Effector CD4-positive, alpha-beta T cell (primary cell): ENCODE measurements around the gene HUNK.
"Not testable (repeated sequence)": the region's sequence is repeated elsewhere in the genome, so short reads cannot be mapped to it uniquely, and the experiment has no call there.

Source experiments
- DNase-seq: peaks from one replicate; pipeline ENCODE4 v3.0.0-alpha.2; 2020

The HUNK gene

DNA sequence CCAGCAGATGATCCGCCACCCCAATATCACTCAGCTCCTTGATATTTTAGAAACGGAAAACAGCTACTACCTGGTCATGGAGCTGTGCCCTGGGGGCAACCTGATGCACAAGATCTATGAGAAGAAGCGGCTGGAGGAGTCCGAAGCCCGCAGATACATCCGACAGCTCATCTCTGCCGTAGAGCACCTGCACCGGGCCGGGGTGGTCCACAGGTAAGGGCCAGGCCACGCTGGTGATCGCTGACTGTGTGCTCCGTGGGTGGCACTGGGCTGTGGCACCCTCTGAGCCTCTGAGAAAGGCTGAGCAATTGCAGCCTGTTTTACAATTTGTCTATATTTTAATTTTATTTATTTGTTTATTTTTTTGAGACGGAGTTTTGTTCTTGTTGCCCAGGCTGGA lies 51.7 kb downstream of the HUNK start:
- DNase-seq, result no peak

DNA sequence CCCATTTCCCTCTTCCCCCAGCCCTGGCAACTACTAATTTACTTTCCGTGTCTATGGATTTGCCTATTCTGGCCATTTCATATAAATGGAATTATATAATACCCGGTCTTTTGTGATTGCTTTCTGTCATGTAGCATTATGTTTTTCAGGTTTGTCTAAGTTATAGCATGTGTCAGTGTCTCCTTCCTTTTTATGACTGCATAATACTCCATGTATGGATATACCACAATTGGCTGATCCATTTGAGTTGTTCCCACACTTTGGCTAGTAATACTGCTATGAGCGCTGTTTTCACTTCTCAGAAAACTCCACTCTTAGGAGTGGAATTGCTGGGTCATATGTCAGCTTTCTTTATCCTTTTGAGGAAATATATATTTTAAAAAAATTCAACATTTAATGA lies 53.7 kb downstream of the HUNK start:
- no peak for DNase-seq

DNA sequence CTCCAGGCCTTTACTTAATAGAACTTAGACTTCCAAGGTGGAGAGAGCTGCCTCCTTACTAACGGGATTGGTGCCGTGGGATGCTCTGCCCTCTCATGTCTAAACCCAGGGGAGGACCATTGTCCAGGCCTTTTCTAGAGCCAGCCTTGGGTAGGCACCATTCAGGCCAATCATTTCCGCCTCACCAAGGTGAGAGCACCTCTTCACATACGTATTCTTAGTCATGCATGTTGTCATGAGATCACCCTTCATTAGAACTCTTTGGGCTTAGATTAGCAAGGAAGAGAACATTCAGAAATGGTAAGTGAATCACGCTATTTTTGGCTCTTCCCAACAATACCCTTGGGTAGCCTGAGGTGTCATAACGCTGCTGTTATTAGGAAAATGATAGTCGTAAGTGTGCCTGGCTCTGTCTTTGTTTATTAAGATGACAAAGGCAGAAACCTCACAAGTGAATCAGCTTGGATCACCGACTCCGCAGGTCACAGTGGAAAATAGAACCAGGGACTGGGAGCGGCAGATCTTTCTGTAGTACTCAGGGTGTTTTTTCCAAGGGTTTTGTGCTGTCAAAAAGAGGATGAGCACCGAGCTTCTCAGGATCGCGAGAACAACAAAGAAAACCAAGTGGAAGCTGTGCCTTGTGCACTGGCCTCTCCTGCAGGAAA lies 55.0 kb downstream of the HUNK start:
- DNase-seq, result no peak

DNA sequence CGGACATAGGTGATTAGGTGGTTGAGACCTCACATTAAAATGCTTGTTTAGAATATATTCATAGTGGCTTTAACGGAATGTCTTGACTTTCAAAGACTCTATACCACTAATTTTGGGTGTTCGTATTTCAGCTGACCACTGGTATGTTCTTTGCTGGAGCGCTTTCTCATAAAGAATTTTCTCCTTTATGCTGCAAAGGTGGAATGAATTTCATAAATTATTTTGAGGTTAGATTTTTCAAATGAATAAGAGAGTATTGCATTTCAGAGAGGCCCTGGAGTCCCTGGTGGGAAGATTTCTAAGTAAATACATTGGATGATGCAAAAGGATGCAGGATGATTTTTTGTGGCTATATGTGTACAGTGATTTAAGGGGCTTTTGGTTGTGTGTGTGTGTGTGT lies 55.8 kb downstream of the HUNK start:
- no peak for DNase-seq

DNA sequence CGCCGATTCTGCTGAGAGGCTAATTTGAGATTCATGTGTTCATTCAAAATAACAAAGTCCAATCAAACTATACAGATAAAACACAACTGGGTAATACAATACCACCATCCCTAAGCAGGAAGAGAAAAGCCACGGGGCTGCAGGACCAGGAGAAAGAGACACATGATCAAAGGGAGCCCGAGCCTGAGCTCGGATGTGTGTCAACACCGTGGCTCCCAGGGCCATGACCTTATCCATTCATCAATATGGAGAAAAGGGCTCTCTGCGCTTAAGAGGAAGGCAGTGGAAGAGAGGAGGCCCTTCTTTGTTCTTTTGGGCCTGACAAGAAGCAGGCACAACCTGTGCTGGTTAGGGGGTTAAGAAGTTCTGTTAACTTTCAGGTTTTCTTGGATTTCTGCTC lies 56.7 kb downstream of the HUNK start:
- DNase-seq, result no peak

DNA sequence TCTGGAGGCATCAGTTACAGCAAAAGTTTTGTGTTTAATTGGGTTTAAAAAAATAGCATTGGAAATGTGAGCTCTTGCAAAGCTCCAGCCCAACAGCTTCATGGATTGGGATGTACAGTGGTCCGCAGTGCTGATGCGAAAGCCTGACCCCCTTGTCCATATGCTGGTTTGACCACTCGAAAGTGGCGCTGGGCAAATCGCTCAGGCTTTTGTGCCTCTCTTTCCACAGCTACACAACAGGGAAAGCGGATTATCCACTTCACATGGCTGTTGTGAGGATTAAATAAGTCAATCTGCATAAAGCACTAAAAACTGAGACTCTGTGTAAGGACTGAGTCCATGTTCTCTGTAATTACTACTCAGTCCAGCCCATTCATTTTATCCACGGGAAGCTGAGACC lies 57.2 kb downstream of the HUNK start:
- no peak for DNase-seq

DNA sequence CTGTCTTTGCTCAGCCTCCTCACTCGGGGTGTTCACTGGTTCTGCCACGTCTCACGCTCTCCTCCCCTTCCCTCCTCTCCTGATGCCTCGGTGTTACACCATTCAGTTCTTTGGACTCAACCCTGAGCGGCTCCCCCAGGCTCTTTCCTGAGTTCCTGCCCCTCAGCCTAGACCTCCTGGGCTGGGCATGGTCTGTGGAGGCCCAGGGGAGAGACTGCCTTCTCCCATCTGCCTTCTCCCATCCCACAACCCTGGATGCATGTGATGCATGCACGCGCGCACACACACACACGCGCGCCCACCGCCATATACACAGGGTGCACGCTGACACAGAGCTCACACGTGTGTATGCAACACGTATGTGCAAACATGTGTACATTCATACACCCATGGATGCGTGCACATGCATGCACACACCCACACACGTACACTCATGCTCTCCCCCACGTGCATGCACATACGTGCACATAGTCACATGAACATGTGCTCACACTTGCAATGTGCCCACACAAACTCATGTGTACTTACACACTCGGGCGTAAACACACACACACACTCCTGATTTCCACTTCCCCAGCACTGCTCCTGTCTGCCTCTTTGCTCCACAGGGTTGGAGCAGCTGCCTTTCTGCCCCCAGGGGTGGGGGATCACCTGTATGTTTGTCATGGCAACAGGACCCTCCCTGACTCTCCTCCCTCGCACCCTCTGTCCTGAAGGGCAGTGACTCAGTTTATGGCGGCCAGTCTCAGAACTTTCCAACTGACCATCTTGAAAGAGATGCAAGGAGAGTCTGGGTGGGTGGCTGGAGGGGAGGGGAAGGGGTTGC lies 59.0 kb downstream of the HUNK start:
- DNase-seq, result no peak

DNA sequence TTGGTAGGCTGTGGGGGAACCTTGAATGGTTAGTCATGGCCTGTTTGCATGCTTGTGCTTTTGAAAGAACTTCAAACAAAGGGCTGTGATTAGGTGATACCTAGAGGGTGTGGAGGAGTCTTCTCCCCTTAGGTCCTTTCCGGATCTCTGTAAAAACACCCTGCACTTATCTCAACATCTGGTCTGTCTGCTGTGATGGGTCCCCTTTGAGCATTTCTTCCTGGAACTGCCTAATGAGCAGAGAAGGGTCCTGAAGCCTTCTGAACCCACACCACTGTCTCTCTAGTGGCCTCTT lies 59.6 kb downstream of the HUNK start:
- no peak for DNase-seq

DNA sequence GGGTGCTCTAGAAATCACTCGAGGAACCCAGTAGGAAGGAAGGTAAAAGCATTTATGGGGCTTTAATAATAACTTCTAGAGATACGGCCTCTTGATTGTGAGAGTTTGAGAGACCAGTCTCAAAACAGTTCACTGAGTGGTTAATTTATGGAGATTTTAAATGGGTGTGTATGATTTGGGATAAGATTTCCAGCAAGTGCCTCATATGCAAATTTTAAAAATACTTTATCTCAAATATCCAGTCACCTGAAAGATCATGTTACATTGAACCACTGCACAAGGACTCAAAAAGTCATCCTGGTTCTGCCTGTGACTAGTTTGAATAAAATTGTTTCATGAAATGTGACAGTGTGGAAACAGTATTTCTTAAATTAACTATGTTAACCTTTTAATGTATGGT lies 64.5 kb downstream of the HUNK start:
- DNase-seq, result no peak

DNA sequence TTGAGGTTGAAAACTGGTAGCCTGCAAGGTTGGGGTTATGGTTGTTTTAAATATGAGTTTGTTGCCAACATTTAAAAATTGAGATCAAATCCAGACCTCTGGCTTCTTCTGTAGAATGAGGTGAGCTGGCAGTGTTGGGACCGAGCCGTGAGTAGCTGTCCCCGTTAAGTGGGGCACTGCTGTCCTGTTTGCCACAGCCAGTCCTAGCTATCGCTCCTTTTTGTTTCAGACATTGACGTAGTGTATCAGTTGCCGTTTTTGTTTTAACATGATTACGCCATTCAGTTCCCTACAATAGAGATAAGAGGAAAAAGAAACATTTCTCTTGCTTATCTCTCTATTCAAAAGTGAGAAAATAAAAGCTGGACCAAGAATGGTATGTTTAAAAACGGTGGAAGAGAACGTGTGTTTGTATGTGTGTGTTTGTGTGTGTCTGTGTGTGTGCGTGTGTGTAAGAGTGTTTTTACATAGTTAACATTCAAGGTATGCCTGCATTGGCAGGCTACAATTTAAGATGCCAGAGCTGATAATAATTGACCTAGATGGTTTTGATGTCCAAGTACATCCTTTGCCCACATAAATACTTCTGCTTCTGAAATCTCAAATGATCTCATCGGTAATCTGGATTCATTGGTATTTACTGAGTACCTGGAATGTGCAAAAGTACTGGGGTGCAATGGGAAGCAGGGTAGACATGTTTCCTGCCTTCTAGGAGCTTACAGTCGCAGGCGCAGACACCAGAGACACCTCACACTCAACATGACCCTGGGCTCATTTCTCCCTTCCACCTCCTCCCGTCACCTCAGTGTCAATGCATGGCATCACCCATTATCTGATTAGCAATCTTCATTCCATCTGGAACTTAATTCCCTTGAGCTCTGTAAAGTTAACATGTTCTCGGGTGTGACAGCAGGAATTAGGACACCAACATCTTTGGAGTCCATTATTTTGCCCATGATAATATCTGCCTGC lies 65.8 kb downstream of the HUNK start:
- DNase-seq, result no peak

DNA sequence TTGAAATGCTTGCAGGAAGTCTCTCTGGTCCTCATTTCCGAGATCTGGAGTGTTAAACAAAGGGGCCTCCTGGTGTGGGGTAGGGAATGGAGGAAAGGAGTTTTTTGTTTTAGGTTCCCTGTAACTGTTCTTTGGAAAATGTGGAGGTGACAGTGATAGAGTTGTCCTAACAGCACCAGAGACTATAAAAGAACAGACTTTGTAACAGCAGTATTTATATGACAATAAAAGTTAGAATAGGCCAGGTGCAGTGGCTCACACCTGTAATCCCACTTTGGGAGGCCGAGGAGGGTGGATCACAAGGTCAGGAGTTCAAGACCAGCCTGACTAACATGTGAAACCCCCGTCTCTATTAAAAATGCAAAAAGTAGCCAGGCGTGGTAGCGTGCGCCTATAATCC lies 68.9 kb downstream of the HUNK start:
- DNase-seq, result no peak

DNA sequence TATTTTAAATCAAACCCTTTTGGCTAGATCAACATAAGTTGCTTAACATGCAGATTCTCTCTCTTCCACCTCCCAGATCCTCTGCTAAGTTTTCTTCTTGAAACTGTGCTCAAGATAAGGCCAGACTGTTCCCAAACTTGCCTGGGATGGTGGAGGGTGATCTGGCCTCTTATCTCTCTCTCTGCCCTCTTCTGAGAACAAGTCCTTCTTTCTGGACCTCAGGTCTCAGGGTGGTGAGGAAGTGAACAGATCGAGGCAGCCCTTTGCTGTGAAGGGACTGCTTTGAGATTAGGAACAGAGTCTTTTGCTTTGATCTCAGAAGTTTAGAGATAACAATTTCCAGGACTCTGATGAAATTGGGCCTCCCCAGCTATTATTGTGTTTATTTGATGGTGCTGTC lies 70.7 kb downstream of the HUNK start:
- DNase-seq, result no peak

DNA sequence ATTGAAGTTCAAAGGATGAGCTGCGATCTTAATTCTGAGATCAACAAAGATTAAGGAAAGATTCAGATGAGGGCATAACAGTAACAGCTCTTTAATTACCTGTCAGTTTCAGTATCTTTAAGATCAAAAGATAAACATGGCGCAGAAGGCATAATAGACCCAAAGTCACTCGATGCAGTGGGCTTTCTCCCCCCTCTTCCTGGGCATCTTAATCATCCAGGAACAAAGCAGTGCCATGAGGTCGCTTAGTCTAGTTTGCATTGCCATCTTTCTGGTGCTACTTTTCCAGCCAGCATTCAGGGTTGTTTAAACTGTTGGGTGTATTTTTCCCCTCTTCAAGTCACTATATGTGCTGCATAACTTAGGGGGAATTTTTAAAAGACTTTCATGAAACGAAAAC lies 72.3 kb downstream of the HUNK start:
- DNase-seq, result no peak

DNA sequence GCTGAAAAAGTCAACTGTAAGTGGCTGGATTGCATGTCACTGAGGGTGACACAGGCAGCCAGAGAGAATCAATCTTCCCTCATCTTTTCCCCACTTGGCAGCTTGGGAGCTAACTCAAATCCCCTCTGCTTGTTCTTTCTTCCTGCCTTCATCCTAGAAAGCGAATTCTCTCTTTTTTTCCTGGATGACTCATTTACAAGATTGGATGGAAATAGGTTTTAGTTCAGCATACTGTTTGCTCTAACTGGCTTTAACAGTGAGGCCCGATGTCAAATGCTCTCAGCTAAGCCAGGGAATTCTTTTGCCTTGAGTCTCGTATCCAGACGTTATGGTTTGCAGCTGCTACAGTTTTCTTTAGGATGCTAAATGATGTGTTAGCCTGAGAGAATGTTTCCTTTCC lies 72.7 kb downstream of the HUNK start:
- no peak for DNase-seq

DNA sequence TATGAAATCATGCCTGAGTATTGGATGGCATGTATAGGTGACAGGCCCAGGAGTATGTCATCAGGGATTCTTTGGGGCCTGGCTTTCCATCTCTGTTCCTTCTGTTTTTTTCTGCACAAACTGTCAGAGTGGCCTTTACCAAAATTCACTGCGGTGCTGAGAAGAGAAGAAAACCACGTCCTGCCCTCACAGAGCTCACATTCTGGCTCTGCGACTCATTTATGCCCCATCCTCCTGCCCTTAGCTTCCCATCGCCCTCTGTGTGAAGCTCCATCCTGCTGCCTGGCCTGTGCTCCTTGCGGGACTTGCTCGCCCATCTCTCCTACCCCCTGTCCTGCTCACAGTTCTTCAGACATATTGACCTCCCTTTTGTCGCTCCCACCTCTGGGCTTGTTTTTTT lies 73.4 kb downstream of the HUNK start:
- no peak for DNase-seq

DNA sequence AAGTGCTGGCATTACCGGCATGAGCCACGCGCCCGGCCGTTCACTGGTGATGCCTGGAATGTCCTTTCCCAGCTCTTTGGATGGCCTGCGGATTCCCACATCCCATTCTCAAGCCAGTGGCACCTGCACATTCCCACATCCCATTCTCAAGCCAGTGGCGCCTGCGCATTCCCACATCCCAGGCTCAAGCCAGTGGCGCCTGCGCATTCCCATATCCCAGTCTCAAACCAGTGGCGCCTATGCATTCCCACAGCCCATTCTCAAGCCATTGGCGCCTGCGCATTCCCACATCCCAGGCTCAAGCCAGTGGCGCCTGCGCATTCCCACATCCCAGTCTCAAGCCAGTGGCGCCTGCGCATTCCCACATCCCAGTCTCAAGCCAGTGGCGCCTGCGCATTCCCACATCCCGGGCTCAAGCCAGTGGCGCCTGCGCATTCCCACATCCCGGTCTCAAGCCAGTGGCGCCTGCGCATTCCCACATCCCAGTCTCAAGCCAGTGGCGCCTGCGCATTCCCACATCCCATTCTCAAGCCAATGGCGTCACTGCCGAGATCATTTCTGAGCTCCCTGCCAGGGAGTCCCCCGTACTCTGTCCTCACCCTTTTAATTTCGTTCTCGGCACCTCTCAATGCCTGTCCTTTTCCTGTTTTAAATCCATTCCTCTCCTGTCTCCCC lies 74.2 kb downstream of the HUNK start:
- not testable (repeated sequence) for DNase-seq

DNA sequence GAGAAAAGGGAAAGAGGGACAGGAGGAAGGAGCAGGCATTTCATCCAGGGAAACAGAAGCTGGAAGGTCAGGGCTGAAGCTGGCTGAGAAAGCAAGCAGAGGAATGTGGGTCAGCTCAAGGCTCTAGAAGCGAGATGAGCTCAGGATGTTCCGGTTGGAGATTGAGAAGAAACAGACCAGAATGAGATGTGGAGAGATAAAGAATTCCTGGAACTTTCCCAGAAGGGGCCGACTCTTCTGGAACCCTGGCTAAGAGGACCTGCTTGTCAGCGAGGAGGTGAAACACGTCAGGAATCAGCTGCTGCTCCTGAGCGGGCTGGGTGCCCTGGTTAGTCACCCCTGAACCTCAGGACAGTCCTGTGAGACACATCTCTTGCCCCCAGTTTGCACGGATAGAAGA lies 75.9 kb downstream of the HUNK start:
- no peak for DNase-seq

DNA sequence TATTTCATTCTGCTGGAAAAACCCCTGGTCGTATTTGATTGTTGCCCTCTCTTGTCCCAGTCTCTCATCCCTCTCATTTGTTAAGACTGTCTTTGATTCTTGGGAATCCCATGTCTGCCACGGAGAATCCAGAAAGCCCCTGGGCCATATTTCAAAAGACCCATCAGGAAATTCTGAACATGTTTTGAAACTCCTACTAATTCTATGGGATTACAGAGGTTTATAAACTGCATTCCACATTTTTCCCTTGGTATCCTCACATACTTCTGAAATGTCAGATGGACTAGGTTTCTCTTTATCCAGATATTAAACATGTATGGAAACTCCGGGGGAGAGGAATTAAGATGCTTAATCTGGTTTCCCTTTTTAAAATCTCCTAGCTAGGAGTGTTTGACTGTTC lies 80.0 kb downstream of the HUNK start:
- DNase-seq, result no peak

DNA sequence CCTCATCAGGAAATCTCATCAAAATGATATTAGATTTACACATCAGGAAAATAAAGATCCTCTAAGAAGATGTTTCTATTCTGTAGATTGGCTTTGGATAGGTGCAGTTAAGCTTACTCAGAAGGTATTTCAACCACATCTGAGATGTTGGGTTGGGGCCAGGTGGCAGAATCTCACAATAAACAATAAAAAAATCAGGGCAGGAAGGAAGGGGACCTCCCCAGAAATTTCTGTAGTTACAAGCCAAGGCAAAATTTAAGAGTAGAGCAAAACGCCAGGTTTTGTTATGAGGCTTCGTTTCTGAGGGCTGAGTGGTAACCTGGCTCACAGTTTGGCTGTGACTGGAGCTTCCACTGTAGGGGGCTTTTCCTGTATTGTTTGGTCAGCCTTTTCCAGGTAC lies 84.8 kb downstream of the HUNK start:
- no peak for DNase-seq

DNA sequence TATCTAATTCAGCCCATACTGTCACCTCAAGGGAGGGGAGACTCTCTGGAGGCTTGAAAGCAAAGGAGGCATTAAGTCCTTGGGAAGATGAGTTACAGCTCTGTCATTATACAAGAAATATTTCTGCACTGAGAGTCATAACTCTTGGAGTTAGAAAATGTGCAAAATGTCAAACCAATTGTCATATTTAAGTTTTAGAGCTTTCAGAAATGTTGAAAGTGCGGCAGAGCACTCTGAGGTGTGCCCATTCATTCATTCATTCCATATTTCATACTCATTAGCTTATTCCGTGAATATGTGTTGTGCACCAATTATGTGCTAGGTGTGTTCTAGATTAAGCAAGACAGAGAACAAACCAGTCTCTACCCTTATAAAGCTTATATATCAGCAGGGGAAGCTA lies 87.1 kb downstream of the HUNK start:
- no peak for DNase-seq

DNA sequence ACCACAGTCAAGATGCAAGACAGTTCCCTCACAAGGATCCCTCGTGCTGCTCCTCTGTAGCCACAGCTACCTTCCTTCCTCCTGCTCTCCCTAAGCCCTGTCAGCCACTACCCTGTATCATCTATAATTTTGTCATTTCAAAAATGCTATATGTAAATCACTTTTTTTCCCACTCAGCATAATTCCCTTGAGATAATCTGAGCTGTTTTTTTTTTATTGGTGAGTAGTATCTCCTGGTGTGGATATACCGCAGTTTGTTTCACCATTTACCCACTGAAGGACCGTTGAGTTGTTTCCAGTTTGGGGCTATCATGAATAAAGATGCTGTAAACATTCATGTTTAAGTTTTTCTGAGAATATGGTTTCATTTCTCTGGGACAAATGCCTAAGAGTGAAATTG lies 88.2 kb downstream of the HUNK start:
- no peak for DNase-seq

DNA sequence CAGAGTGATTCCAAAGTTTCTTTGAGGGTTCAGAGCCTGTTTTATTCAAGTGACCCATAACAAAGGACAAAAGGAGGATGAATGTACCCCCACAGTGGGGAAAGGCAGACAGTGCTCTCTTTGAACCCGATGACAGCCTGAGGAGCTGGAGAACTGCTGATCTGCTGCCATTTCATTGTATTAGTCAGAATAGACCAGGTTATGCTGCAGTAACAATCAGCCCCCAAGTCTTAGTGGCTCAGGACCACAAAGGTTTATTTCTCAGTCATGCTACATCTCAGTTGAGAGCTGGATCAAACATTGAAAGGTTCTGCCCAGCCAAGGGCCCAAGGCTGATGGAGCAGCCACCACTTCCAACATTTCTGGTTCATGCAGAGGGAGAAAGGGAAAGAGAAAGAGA lies 88.9 kb downstream of the HUNK start:
- DNase-seq, result no peak

DNA sequence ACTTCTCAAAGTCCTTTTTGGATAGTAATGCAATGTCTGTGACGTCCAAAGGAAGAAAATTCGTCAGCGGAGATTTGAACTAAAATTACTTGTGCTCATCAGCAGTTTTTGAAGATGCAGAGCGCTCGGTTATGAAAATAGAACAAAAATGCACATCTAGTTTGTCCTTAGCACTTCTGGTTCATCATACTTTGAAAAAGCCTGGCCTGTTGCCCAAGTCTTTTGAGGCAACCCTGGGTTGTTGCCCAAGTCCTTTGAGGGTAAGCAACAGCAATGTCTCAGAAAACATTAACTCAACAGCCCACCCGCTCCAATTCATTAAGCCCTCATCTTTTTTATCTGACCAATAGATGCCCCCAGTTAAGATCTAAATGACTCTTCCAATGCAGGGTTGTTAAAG lies 91.9 kb downstream of the HUNK start:
- no peak for DNase-seq
